ENCODE data around the gene DHRS1. TPM values are rescaled to one million over a fixed set of nuclear protein-coding genes. Genes with fewer than 3 reads are reported as not detected.

DHRS1 gene
- polyA plus RNA-seq, 1 donor (not counting 4 experiments of a cell fraction or from before 2014, with no cell fraction given), result 65.1 TPM

DNA sequence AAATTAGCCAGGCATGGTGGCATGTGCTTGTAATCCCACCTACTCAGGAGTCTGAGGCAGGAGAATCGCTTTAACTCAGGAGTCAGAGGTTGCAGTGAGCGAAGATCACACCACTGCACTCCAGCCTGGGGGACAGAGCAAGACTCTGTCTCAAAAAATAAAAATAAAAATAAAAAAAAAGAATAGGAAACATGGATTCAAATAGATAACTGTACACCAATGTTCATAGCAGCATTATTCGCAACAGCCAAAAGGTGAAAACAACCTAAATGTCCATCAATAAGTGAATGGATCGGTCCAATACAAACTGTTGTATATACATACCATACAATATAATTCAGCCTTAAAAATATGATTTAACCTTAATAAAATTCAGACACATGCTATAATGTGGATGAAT lies 43.3 kb upstream of the DHRS1 start:
- H3K4me3 ChIP-seq (ENCODE audit: control insufficient read depth in 2 of 3, extremely low read depth in 1 of 3, insufficient read depth in 2 of 3, low read depth in 1 of 3, low read length in 3 of 3), result no peak overlapping the region
- DNase-seq (ENCODE audit: low read depth, low spot score) (no peak), FAIRE-seq (no peak)
- H3K9me3 ChIP-seq (ENCODE audit: control insufficient read depth, low read depth, low read length), result no peaks in the 10 kb centered on the region
- H3K79me2 ChIP-seq (ENCODE audit: control insufficient read depth, insufficient read depth, low read length), result no peaks in the 10 kb centered on the region
- no peaks in the 10 kb centered on the region for H4K20me1 ChIP-seq (ENCODE audit: control insufficient read depth, extremely low read depth, insufficient read depth, low read length)
- H3K9me1 ChIP-seq (ENCODE audit: control insufficient read depth, extremely low read depth, insufficient read depth, low read length), result no peaks in the 10 kb centered on the region
- dilution Hi-C loops (cut with MboI; ENCODE audit: extremely low pct_ligation_motif_present, low sequenced_read_pairs), result no loop called here
- no peak overlapping the region for H3K4me2 ChIP-seq (ENCODE audit: control insufficient read depth, extremely low read depth, insufficient read depth, low read depth, low read length)
- peaks cover 3% of the 10 kb centered on the region for H3K27me3 ChIP-seq (ENCODE audit: control insufficient read depth, extremely low read depth, insufficient read depth, low read length)
- H3K36me3 ChIP-seq (ENCODE audit: control insufficient read depth in 2 of 2, extremely low read depth in 1 of 2, insufficient read depth in 2 of 2, low read length in 2 of 2), result no peaks in the 10 kb centered on the region
- H3K9ac ChIP-seq (ENCODE audit: control insufficient read depth, extremely low read depth, insufficient read depth, low read length), result no peak overlapping the region
- H3K27ac ChIP-seq (ENCODE audit: control insufficient read depth, insufficient read depth, low read length), result no peak overlapping the region
- peaks cover 7% of the 10 kb centered on the region for H3K4me1 ChIP-seq (ENCODE audit: control insufficient read depth, extremely low read depth, insufficient read depth, low read length)
- no peak for TF ChIP-seq CTCF (optimal IDR thresholded peaks at IDR 0.05 in 1 of 3, IDR thresholded peaks at IDR 0.05 in 1 of 3, conservative IDR thresholded peaks at IDR 0.05 in 1 of 3; ENCODE audit: extremely low read depth in 1 of 3, insufficient read depth in 2 of 3, low read length in 3 of 3)
- TF ChIP-seq EZH2 (IDR thresholded peaks at IDR 0.05; ENCODE audit: low read length), result no peak
- no peak overlapping the region for H2AFZ ChIP-seq (ENCODE audit: control insufficient read depth, low read length)

DNA sequence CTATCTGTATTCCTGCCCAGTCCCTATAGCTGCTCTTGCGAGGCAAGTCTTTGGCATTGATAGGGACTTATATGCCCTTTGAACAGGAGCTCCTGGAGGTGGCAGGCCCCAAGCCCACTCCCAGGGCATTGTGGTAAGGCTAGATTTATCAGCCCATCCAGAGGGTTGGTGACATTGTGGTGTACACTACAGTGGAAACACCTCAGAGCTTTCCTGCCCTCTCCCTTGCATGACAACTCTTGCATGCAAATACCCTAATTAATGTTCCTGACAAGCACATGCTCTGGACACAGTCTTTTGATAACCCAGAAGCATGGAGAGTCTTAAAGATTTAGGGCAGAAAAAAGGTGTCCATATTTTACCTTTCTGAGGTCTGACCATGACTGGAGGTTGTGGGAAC lies 41.0 kb upstream of the DHRS1 start:
- Histone ChIP-seq H3K4me1 (ENCODE audit: control insufficient read depth, extremely low read depth, insufficient read depth, low read length) (peaks cover 7% of the 10 kb centered on the region), H2AFZ (ENCODE audit: control insufficient read depth, low read length) (no peak overlapping the region), H3K4me3 (ENCODE audit: control insufficient read depth in 2 of 3, extremely low read depth in 1 of 3, insufficient read depth in 2 of 3, low read depth in 1 of 3, low read length in 3 of 3) (no peak overlapping the region), H3K36me3 (ENCODE audit: control insufficient read depth in 2 of 2, extremely low read depth in 1 of 2, insufficient read depth in 2 of 2, low read length in 2 of 2) (peaks cover 0 to 2% of the 10 kb centered on the region in 2 experiments), H3K9ac (ENCODE audit: control insufficient read depth, extremely low read depth, insufficient read depth, low read length) (no peak overlapping the region), H3K4me2 (ENCODE audit: control insufficient read depth, extremely low read depth, insufficient read depth, low read depth, low read length) (no peak overlapping the region), H3K27me3 (ENCODE audit: control insufficient read depth, extremely low read depth, insufficient read depth, low read length) (peaks cover 3% of the 10 kb centered on the region), H3K9me3 (ENCODE audit: control insufficient read depth, low read depth, low read length) (no peaks in the 10 kb centered on the region), H3K79me2 (ENCODE audit: control insufficient read depth, insufficient read depth, low read length) (no peaks in the 10 kb centered on the region), H3K27ac (ENCODE audit: control insufficient read depth, insufficient read depth, low read length) (no peak overlapping the region), H3K9me1 (ENCODE audit: control insufficient read depth, extremely low read depth, insufficient read depth, low read length) (no peaks in the 10 kb centered on the region), H4K20me1 (ENCODE audit: control insufficient read depth, extremely low read depth, insufficient read depth, low read length) (no peaks in the 10 kb centered on the region)
- dilution Hi-C loops (cut with MboI; ENCODE audit: extremely low pct_ligation_motif_present, low sequenced_read_pairs), result no loop called here
- DNase-seq (ENCODE audit: low read depth, low spot score), result no peak
- TF ChIP-seq CTCF (optimal IDR thresholded peaks at IDR 0.05 in 1 of 3, IDR thresholded peaks at IDR 0.05 in 1 of 3, conservative IDR thresholded peaks at IDR 0.05 in 1 of 3; ENCODE audit: extremely low read depth in 1 of 3, insufficient read depth in 2 of 3, low read length in 3 of 3) (no peak), EZH2 (IDR thresholded peaks at IDR 0.05; ENCODE audit: low read length) (no peak)
- FAIRE-seq, result no peak

Measured in keratinocyte (primary cell).